NCI-H146 (cell line): ENCODE results near the gene NKAIN4.
"Not testable (repeated sequence)": the region's sequence is repeated elsewhere in the genome, so short reads cannot be mapped to it uniquely, and the experiment has no call there.

Source experiments
- DNase-seq: peaks from one replicate; lab custom pipeline; 2025; lab: John Stamatoyannopoulos, UW

NKAIN4 gene

DNA sequence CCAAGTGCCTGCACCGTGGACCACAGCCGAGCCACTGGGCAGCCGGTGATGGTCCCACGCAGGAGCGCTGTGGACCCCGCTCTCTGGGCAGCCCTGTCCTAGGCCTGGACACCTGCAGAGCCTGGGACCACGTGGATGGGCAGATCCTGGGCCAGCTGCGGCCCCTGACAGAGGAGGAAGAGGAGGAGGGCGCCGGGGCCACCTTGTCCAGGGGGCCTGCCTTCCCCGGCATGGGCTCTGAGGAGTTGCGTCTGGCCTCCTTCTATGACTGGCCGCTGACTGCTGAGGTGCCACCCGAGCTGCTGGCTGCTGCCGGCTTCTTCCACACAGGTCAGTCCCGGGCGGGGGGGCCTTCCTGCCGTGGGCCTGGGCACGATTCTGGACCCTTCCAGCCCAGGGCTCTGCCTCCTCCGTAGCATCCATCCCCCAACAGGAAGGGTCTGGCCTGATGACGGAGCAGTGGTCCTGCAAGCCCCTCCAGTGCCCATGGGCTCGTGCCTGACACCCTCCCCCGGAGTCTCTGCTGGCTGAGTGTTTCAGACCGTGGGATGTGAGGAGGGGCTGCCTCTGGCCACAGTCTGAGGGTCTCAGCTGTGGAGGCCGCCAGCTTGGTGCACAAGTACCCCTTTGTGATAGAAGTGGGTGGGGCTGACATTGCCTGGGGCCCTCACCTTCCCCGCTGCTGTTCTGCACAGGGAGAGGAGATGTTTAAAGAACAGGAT lies 18.0 kb downstream of the NKAIN4 start:
- no peak for DNase-seq

DNA sequence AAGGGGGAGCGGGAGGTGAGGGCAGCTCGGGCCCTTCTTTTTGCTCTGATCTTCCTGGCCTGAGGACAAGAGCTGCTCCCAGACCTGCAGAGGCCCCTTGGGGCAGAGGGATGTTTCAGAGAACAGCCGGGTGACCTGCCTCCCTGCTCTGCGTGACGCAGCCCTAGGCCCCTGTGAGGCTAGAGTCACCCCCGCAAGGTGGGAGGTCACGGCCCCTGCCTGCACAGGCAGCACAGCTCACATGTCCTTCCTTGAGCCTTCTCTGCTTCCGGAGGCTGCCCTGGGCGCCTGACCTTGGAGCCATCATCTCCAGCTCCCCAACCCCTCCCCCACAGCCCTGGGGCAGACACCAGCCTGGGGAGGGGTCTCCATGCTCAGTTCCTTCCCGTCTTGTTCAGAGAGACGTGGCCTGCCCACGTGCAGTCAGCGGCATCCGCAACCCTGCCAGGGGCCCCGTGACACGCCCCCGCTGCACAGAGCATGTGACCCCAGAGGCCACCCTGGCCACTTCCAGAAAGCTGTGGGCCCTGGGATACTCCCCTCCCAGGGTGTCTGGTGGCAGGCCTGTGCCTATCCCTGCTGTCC lies 18.8 kb downstream of the NKAIN4 start, which contains the start of gene BIRC7:
BIRC7 (plus strand) TSS at position 507 of the 585 bp plus-strand sequence. CDS start 192 bp downstream, outside the sequence.
- DNase-seq: no peak

DNA sequence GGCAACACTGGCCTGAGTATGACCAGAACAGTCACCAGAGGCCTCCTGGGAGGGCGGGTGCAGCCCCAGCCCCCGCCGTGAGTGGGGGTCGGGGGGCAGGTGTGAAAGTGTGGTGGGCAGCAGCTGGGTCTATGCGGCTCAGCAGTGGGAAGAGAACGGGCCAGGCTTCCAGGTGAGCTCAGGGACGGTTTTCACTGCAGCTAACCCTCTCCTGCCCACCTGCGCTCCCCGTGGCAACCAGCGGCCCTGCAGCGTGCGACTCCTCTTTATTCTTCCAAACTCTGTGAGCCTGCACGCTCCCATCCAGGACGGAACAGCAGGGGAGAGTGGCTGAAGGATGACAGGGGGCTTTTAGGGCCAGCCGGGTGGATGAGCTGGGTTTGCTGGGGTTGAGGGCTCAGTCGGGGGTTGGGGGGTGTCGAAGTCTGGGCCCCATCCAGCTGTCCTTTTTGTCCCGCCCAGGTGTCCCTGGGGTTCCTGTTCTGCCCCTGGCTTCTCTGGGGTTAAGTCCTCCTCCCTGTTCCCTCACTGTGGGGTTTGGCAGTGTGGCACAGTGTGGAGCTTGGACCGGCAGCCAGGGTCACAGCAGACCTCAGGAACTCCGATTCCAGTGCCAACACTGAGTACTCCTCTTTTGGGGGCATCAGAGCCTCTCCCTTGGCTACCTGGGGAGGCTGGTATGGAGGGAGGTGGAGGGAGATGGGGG lies 19.4 kb downstream of the NKAIN4 start:
- DNase-seq: peak; percentile 43

DNA sequence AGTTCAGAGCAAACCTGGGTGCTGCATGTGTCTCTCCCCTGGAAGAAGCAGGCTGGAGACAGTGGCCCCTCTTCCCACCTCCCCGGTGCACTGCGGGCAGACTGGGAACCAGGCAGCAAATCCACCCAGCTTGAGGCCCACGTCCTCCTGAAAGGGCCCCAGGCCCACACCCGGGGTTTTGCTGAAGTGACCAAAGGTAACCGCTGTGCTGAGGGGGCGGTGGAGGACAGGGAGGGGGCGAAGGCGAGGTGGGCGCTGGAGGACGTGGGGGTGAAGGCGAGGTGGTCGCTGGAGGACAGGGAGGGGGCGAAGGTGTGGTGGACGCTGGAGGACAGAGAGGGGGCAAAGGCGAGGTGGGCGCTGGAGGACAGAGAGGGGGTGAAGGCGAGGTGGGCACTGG lies 20.3 kb downstream of the NKAIN4 start:
- no peak for DNase-seq

DNA sequence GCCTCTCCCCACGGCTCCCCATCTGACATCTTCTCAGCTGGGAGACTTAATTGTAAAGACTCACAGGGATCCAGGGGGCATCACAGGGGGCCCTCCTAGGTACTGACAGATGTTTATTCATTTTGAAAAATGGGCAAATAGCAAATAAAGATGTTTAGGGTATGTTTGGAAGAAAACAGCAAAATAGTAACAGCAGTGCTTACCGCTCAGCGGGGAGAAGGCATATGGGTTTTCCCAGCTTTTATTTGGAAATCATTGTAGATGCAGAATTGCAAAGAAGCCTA lies 21.3 kb downstream of the NKAIN4 start:
- DNase-seq: no peak

DNA sequence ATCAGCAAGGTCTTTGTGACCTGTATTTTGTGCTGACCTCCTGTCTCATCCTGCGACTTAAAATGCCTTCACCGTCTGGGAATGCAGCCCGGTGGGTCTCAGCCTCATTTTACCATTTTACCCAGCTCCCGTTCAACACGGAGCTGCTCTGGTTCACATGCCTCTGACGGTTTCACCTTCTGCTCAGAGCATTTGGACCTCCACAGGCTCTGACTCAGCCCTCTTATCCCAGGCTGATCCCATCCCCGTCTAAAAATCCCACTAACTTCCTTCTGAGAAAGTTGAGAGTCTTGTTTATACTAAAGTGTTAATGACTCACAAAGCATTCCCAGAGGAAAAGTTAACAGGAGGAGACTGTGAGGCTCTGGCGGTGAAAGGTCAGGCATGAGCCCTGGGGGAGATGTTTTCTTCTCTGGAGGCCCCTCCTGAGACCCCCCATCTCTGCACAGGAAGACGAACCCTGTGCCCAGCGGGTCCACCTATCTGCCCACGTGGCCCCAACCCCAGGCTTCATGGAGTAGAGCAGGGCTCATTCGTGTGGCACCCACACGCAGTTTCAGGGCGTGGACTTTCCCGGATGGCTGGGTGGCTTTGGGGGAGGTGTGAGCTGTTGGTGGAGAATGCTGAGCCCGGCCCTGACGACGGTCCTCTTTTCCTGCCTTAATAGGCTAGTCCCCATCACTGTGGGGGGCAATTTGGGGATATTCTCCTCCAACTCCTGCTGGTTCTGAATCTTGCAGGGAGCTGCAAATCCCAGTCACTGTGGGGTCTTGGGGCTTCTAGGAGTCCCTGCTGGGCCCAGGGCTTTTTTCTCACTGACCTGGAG lies 21.8 kb downstream of the NKAIN4 start:
- DNase-seq: no peak

DNA sequence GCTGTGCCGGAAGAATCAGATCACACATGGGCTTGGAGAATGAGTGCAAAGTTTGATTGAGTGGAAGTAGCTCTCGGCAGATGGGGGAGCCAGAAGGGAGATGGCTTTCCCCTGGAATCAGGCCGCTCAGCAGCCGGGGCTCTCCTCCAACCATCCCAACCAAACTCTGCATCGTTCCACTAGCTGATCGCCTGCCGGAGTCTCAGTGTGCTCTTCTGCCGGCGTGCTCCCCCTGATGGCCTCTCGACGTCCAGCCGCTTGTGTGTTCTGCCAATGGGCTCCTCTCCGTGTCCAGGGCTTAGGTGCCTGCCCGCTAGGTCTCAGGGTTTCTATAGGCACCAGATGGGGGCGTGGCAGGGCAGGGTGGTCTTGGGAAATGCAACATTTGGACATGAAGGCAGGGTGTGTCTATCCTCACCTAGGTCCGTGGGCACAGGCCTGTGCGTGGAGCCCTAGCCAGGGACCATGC lies 23.4 kb downstream of the NKAIN4 start:
- peak; percentile 56 for DNase-seq

DNA sequence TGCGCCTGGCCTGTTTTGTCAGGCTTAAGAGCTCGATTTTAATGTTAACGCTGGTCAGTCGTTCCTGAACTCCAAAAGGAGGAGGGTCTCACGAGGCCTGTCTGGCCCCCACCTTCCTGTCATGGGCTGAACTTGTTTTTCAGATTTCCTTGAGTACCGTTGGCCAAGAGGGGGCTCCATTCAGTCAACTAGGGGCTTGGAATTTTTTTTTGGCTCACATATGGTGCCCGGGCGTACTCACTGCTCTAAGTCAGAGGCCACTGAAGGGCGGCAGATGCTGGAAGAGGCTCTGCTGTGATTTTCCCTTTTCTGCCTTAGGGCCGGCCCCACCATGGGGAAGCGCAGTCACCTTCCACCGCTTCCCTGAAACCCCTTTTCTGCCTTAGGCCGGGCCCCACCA lies 25.5 kb downstream of the NKAIN4 start:
- no peak for DNase-seq

DNA sequence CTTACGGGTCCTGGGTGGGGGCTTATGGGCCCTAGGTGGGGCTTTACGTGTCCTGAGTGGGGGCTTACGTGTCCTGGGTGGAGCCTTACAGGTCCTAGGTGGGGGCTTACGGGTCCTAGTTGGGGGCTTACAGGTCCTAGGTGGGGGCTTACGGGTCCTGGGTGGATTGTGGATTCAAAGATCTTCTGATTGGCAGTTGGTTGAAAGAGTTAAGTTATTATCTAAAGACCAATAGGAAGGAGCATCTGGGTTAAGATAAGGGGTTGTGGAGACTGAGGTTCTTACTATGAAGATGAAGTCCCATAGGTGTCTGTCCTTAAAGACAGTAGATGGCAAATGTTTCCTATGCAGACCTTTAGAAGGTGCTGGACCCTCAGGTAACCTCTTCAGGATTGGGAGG lies 27.0 kb downstream of the NKAIN4 start:
- DNase-seq: no peak

DNA sequence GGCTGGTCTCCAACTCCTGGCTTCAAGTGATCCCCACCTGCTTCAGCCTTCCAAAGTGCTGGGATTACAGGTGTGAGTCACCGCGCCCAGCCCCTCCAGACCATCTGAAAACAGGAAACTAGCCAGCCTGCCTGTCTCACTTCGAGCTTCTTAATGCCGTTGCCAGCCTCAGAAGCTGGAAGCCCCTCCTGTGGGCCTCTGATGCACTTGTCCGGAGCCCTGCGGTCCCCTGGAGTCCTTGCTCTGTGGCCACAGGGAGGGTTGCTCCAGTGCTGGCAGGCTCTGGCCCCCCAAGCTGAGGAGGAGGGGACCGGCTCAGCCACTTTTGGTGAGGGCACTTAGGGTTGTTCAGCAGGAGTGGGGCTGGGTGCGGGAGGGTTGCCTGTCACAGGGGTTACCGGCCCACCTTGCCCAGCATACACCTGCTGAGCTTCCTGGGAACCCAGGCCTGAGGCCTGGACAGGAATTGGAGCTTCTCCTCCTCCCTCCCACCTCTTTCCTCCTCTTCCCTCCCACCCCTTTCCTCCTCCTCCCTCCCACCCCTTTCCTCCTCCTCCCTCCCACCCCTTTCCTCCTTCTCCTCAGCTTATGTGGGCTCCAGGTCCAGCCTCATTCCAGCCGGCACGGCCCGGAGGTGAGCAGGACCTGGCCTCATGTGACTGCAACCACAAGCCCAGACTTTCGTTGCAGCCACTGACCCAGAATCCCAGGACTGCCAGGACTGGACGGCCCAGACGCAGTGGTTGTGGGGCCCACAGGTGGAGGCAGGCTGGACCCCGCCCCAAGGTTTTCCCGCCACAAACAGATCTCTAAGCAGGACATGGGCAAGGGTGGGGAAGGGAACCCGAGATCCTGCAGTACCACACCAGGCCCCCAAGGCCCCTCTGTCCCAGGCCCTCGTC lies 28.0 kb downstream of the NKAIN4 start:
- no peak for DNase-seq

DNA sequence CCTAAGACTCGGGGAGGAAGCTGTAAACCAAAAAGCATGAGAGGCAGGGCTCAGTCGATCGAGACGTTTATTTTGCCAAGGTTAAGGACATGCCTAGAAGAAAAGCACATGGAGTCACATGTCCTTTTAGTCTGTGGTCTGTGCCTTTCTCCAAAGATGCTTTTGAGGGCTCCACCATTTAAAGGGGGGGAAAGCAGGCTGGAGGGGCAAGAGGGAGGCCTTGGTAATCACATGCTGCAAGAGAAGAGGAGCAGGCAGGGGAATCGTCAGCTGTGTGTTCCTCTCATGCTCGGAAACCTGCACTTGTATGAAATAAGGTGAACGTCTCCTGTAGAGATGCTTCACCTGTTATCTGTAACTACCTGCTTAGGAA lies 29.2 kb downstream of the NKAIN4 start:
- DNase-seq: no peak

DNA sequence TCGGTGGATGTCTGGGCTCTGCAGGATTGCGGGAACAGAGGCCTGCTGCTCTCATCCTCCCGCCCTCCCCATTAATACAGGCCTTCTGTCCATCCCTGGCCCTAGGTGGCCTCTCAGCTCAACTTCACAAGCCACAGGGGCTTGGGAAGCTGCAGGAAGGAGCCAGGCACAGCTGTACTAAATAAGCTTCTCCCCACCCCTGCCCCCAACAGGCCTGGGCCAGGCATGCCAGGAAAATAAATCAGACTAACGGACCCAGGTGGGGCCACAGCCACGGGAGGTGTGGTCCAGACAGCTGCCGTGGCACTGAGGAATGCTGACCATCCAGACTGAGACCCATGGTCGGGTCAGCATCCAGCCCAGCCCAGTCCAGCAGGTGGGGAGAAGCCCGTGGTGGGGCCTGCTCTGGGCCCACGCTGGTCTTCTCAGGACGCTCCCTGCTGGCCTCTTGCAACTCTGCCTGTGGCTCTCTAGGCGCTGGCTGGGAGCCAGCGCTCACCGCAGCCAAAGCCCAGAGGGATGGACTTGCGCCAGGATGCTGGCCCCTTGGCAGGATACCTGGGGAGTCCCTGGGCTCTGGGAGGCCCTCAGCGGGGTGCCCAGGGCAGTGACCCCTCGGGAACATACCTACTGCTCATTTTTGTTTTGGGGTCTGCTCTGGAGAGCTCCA lies 29.7 kb downstream of the NKAIN4 start:
- peak; percentile 68 for DNase-seq

DNA sequence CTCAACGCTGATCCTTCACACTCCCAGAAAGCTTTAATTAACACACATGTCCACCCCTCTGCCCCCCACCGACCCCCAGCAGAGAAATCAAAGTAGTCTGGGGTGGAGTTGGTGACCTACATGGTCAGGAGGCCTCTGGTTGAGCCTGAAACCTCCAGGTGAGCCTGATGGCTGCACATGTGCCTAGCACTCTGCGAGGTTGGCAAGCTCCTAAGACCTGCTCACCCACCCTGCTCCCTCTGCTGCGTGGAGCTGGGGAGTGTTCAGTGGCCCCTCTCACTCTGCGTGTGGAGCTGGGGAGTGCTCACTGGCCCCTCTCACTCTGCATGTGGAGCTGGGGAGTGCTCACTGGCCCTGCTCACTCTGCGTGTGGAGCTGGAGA lies 30.4 kb downstream of the NKAIN4 start:
- DNase-seq: no peak

DNA sequence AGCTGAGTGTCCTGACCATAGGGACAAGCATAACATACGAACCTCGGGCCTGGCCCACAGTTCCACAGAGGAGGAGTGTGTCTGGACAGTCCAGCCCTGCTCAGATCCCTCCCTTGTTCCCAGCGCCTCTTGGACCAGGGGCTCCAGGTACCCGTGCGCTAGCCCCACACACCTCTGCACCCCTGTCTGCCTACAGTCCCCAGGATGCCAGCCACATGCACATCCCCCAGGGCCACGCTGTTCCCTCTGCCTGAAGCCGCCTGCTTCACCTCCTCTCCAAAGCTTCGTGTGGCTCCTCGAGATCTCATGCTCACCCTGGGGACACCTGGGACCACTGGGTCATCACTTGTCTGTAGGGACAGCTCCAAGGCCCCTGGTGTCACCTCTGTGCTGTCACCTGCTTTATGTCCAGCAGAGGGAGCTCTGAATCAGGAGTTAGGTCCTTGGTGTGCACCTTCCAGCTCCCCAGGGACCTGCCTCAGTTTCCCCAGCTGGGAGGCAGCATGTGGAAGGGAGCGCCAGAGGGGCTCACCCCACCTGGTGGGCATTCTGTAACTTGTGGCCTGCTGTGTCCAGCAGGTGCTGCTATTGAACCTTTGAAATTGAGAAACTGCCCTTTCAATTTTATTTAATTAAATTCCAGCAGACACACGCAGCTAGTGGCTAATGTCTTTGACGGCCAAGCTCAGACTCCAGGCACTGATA lies 31.0 kb downstream of the NKAIN4 start:
- DNase-seq: peak; percentile 48

DNA sequence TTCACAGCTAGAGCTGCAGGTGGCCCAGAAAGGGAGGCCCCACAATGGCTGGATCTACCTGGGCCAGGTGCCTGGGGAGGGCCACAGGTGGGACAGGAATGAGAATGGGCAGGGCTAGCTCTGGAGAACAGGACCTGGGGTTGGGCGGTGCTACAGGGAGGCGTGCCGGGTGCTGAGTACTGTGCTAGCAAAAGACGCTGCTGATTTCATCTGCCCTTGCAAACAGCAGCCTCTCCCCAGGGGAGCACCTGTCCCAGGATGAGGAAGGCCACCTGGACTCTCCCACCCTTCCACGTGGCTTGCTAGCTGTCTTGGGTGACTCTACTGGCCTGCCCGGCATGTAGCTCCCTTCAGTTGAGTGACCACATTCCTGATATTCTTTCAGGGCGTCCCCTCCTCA lies 31.7 kb downstream of the NKAIN4 start:
- DNase-seq: peak; percentile 66

DNA sequence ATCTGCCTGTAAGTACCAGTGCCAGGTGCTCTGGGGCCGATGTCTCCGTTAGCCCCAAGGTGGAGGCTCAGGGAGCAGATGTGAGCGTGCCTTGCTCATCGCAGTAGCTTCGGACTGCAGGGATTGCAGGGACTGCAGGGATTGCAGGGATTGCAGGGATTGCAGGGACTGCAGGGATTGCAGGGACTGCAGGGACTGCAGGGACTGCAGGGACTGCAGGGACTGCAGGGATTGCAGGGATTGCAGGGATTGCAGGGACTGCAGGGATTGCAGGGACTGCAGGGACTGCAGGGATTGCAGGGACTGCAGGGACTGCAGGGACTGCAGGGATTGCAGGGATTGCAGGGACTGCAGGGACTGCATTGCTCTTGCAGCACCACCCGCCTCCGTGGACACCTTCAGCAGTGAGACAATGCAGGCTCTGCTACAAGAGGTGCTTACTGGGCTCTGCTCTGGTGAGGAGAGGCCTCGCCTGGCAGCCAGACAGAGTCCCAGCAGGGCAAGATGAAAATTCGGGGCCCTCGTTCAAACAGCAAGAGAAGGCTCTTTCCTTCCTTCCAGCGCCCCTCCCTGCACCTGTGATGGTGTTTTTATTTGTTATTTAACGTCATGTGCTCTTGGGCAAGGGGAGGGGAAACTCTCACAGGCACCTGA lies 32.7 kb downstream of the NKAIN4 start:
- not testable (repeated sequence) for DNase-seq

DNA sequence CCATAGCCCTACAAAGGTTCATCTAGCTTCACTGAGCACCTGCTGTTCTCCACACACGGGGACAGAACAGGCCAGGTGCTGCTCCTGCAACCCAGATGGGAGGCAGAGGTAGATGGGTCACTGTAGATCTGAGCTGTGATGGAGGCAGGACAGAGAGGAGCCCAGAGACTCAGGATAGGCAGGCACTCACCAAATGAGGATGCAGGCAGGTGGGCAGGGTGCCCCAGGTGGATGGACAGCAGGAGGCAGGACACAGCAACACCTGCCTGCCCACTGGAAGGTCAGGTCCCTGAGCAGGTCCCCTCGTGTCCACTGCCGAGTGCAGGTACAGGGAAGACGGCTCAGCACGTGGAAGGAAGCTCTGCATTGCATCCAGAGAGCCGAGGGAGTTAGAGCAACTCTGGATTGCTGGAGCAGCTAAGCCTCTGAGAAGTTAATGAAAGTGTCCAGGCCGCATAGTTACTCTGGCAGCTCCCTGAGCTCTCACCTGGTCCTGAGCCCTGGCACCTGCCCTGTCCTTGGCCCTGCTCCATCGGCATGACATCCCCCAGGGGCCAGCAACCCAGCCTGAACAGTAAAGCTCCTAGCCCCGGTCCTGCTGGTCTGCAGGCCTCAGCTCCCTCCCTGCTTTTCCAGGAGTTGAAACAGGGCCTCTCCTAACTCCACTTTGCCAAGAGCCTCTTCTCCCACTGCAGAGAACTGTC lies 33.4 kb downstream of the NKAIN4 start:
- peak; percentile 52 for DNase-seq

DNA sequence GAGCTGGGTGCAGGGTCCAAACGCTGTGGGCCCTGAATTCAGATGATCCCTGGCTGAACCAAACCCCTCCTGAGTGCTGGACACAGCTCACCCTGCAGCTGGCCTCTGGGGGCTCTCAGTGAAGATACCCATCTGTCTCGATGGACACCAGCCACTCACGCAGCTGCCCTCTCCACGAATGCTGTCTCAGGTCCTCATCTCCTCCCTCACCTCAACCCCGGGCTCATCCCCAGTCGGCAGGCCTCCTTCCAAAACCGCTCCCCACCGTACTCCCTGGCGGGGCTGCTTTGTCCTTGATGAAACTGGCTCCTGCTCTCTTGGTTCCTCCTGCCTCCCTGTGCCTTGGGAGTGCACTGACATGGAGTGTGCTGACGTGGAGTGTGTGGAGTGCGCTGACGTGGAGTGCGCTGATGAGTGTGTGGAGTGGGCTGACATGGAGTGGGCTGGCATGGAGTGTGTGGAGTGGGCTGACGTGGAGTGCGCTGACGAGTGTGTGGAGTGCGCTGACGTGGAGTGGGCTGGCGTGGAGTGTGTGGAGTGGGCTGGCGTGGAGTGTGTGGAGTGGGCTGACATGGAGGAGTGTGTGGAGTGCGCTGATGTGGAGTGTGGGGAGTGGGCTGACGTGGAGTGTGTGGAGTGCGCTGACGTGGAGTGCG lies 34.3 kb downstream of the NKAIN4 start:
- no peak for DNase-seq

DNA sequence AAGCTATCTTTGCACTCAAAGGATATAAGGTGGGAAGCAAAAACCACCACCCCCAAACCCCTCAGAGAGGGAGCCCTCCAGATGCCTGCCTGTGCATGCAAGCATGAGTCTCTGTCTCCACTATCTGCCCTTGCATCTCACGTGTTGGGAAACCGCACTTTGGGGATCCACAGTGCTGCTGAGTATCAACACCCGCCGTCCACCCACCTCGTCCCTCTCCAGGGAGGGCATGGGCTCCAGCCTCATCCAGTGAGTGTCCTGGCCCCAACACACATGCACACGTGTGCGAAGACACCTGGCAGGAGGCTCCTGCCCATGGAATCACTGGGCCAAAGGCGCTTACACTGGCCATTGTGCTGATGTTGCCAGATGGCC lies 34.8 kb downstream of the NKAIN4 start:
- no peak for DNase-seq
